T-helper 1 cell (primary cell): ENCODE data around the gene KLF4.

ENCODE experiments used
- DNase-seq, 5 donors: peaks; one replicate each; pipeline ENCODE4 v3.0.0-alpha.2; 2012 to 2020

KLF4 gene

GRCh38 chr9:107487521-107488374 is 1.8 kb downstream of the KLF4 start:
- DNase-seq: peak in 1 of 5 donors; percentile 9

- no peak for DNase-seq
These were observed 2.7 kb downstream of the KLF4 start for GRCh38 chr9:107486674-107487520.

GRCh38 chr9:107485458-107486043 is 4.0 kb downstream of the KLF4 start:
- DNase-seq: no peak

- peak in 1 of 5 donors; percentile 13 for DNase-seq
These were observed 5.3 kb downstream of the KLF4 start for GRCh38 chr9:107484117-107484723.

GRCh38 chr9:107483666-107484065 is 5.9 kb downstream of the KLF4 start:
- DNase-seq: no peak

GRCh38 chr9:107481035-107481434 is 8.5 kb downstream of the KLF4 start:
- no peak for DNase-seq

GRCh38 chr9:107480386-107480789 is 9.2 kb downstream of the KLF4 start:
- DNase-seq: no peak

- no peak for DNase-seq
These were observed 10.8 kb downstream of the KLF4 start for GRCh38 chr9:107478805-107479204.

GRCh38 chr9:107474124-107474523 is 15.4 kb downstream of the KLF4 start:
- no peak for DNase-seq

GRCh38 chr9:107472581-107473340 is 16.8 kb downstream of the KLF4 start:
- no peak for DNase-seq

- DNase-seq: no peak
These were observed 18.0 kb downstream of the KLF4 start for GRCh38 chr9:107471552-107471951.

GRCh38 chr9:107467416-107467815 is 22.2 kb downstream of the KLF4 start:
- DNase-seq: no peak

GRCh38 chr9:107466826-107467225 is 22.7 kb downstream of the KLF4 start:
- no peak for DNase-seq

GRCh38 chr9:107465467-107466451 is 23.8 kb downstream of the KLF4 start:
- no peak for DNase-seq

GRCh38 chr9:107464516-107464915 is 25.1 kb downstream of the KLF4 start:
- DNase-seq: no peak

- DNase-seq: no peak
These were observed 26.9 kb downstream of the KLF4 start for GRCh38 chr9:107462691-107463090.

- DNase-seq: no peak
These were observed 29.2 kb downstream of the KLF4 start for GRCh38 chr9:107460153-107461023.

GRCh38 chr9:107455425-107456135 is 34.0 kb downstream of the KLF4 start:
- DNase-seq: no peak

GRCh38 chr9:107453479-107453878 is 36.1 kb downstream of the KLF4 start:
- DNase-seq: no peak
